Right atrium auricular region (tissue), 2 donors: Measurements from ENCODE around the gene CSMD2. TPM values are rescaled to one million over a fixed set of nuclear protein-coding genes. Genes with fewer than 3 reads are reported as not detected.

Experiments
- DNase-seq: peaks from one replicate; pipeline ENCODE4 v3.0.0-alpha.2; 2019; ENCODE audit warnings: low spot score
- H3K27ac ChIP-seq, 2 donors: fragments of 200-600 bp; sonication (generic); 1 replicate in 1 of 2; 2 replicates in 1 of 2; pipeline ENCODE4 v1.5.1; 2016 to 2019
- H3K27me3 ChIP-seq, 2 donors: fragments of 200-600 bp; sonication (generic); one replicate each; pipeline versions ENCODE4 v1.5.1 to v1.6.0; 2017 to 2019
- H3K36me3 ChIP-seq: fragments of 200-600 bp; sonication (generic); one replicate; pipeline ENCODE4 v1.5.1; 2016
- H3K4me1 ChIP-seq, 2 donors: fragments of 200-600 bp; sonication (generic); one replicate each; pipeline versions ENCODE4 v1.5.1 to v1.6.0; 2017 to 2019
- H3K4me3 ChIP-seq, 2 donors: fragments of 200-600 bp; sonication (generic); 1 replicate in 1 of 2; 2 replicates in 1 of 2; pipeline ENCODE4 v1.5.1; 2017 to 2019; ENCODE audit warnings: mild to moderate bottlenecking in 1 of 2, moderate library complexity in 1 of 2
- H3K9me3 ChIP-seq, 2 donors: fragments of 200-600 bp; sonication (generic); one replicate each; pipeline ENCODE4 v1.5.1; 2019
- CTCF ChIP-seq, 2 donors: fragments of 200-600 bp; sonication (generic); IDR thresholded peaks; one replicate each; pipeline ENCODE4 v1.5.1; 2019; ENCODE audit warnings: antibody characterized with exemption in 2 of 2
- total RNA-seq, 2 donors: library from RNA; depleted of rRNA; stranded (reverse); fragments of >200 nt; gene quantifications; one replicate each; pipeline ENCODE4 v1.1.0, GENCODE V29; 2016

CSMD2 gene
- total RNA-seq, 2 donors from 2014 or later = 0.39 to 0.44 TPM

- no peak for DNase-seq
- Histone ChIP-seq H3K27me3 (no peaks in the 10 kb centered on the region), H3K27ac (no peak overlapping the region), H3K4me1 (no peaks in the 10 kb centered on the region), H3K36me3 (no peaks in the 10 kb centered on the region), H3K9me3 (no peaks in the 10 kb centered on the region), H3K4me3 (no peak overlapping the region)
- TF ChIP-seq CTCF (IDR thresholded peaks at IDR 0.05) = no peak
Observed at GRCh38 chr1:33529957-33530356, 635.1 kb downstream of the CSMD2 start.

DNA sequence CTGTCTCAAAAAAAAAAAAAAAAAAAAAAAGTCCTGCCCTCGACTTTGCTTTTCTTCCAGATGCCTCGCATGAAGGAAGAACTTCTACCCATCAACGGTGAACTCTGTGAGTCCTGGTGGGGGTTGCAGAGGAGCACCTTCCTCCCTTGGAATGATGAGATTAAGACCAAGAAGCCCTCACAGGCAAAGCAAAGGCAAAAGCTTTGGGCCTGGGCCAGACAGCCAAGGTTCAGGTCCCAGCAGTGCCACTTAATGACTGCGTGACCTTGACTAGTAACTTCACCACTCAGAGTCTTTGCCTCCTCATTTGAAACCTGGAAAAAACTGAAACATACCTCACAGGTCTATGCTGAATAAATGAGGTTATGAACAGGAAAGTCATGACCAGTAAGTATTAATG, 637.1 kb downstream of the CSMD2 start:
- no peaks in the 10 kb centered on the region for H3K9me3 ChIP-seq
- H3K27ac ChIP-seq = no peak overlapping the region
- TF ChIP-seq CTCF (IDR thresholded peaks at IDR 0.05) = no peak
- H3K4me1 ChIP-seq = no peaks in the 10 kb centered on the region
- no peak overlapping the region for H3K4me3 ChIP-seq
- H3K27me3 ChIP-seq = no peaks in the 10 kb centered on the region
- H3K36me3 ChIP-seq = no peaks in the 10 kb centered on the region
- no peak for DNase-seq

DNA sequence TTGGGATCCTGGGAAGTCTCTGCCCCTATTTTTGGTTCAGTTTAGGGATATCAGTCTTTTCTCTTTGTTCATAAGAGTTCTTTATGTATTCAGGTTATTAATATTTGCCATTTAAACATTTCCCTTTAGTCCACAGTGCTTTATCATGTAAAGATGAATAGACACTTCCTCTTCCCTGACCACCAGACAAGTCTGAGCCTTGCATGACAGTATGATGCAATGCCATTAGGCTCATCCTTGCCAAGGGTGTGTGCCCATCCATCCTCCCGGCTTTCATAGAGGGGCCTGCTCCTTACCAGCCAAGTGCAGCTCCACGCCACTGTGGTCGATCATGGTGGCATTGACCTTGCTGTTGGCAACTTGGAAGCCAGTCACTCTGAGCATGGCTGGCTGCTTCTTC, 640.4 kb downstream of the CSMD2 start:
- no peak for TF ChIP-seq CTCF (IDR thresholded peaks at IDR 0.05)
- no peaks in the 10 kb centered on the region for H3K9me3 ChIP-seq
- no peaks in the 10 kb centered on the region for H3K36me3 ChIP-seq
- DNase-seq = no peak
- H3K27ac ChIP-seq = no peak overlapping the region
- H3K4me3 ChIP-seq = no peak overlapping the region
- H3K4me1 ChIP-seq = no peaks in the 10 kb centered on the region
- no peaks in the 10 kb centered on the region for H3K27me3 ChIP-seq

DNA sequence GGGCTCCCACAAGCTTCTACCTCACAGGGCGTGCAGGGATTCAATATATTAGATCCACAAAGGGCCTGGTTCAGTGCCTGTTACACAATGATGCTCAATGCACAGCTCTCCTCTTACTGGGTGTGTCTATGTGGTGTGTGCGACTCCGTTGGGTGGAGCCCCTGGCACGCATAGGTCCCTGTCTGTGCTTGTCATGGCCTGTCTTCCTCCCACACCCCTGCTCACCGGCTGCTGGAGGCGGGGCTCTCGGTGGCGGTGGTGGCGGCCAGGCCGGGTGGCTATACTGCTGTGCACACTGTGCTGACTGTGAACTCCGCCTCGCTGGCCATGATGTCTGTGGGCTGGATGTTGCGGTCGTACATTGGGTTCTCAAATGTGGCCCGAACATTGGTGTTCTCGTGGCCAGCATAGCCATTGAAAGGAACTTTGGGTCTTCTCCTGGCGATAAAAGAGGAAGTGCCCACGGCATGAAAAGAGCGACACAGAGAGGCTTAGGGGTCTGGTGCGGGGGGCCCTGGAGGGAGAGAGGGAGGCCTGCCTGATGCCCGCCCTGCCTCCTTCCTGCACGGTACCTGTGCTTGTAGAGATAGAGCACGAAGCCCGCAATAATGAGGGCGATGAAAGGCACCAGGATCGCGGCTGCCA, 645.7 kb downstream of the CSMD2 start:
- H3K4me1 ChIP-seq = peaks cover 0 to 15% of the 10 kb centered on the region in 2 donors
- no peak overlapping the region for H3K4me3 ChIP-seq
- no peak for TF ChIP-seq CTCF (IDR thresholded peaks at IDR 0.05)
- H3K36me3 ChIP-seq = no peaks in the 10 kb centered on the region
- H3K27ac ChIP-seq = no peak overlapping the region
- DNase-seq = no peak
- H3K9me3 ChIP-seq = no peaks in the 10 kb centered on the region
- H3K27me3 ChIP-seq = no peaks in the 10 kb centered on the region

DNA sequence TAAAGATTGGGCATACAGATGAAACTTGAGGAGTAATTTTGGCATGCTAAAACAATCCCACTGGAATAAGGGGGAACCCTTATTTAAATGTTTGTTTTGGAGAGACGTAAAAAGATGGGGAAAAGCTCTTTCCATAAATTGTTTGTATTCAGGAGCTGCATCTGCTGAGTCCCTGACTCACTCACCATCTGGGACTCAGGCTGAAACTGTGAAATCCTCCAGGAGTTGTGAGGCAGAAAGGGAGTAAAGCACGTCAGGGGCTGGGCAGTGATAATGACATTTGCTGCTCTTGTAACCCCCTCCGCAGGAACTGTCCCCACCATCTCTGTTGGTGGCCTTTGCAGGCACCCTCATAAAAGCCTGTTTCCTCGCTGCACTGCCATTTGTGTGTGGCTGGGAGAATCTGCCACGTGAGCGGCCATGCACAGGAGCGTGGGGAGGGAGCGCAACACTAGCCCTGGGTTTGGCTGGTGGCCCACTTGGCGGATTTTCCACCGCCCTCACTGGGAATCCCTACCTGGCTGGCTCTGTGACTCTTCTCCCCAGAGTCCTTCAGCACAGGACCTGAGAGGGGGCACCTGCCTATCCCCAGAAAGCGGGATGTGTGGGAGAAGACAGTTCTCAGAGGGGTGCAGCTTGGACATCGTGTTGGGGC, 647.3 kb downstream of the CSMD2 start:
- H3K4me1 ChIP-seq = peaks cover 0 to 15% of the 10 kb centered on the region in 2 donors
- no peak for DNase-seq
- no peak overlapping the region for H3K27ac ChIP-seq
- H3K4me3 ChIP-seq = no peak overlapping the region
- no peaks in the 10 kb centered on the region for H3K27me3 ChIP-seq
- TF ChIP-seq CTCF (IDR thresholded peaks at IDR 0.05) = no peak
- H3K36me3 ChIP-seq = no peaks in the 10 kb centered on the region
- H3K9me3 ChIP-seq = no peaks in the 10 kb centered on the region
